HG03103 (cell line): ENCODE measurements around the gene ALG6.
"Not testable (repeated sequence)": the region's sequence is repeated elsewhere in the genome, so short reads cannot be mapped to it uniquely, and the experiment has no call there.

Experiments
- ATAC-seq: cut with Tn5 transposase; IDR thresholded peaks from one replicate; pipeline ENCODE4 v1.9.1; 2021; ENCODE audit warnings: low read depth; ENCODE audit not compliant: unreplicated experiment

The ALG6 gene

DNA sequence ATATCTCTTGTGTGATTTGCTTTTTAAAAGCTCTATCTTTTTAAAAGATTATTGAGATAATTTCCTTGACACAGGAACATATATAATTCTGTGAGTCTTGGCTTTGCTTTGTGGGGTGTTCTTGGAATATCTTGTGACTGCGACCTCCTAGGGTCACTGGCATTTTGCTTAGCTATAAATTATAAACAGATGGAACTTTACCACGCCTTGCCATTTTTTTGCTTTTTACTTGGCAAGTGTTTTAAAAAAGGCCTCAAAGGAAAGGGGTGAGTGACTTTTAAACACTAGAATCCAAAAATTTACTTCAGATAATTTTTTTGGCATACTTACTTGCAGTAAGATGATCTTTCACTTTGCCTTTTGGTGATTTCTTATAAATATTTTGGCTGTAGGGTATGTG is 43.6 kb downstream of the ALG6 start:
- no peak for ATAC-seq

DNA sequence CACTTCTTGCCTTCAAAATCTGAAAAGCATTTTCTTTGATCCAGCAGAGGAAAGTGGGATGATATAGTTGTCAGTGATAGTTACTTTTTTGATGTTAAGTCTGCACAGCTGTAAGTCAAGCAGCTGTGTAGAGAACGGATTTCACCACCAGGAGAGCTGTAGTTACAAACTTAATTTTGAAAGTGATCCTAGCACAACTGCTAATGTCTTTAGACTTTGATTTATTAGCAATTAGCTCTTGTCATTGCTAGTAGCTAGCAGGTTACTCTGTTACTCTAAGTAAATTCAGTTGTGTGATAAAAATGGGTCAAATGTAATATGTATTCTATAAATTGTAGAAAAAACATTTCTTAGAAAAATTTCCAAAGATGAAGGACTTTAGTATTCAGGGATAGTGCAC is 46.0 kb downstream of the ALG6 start:
- no peak for ATAC-seq

DNA sequence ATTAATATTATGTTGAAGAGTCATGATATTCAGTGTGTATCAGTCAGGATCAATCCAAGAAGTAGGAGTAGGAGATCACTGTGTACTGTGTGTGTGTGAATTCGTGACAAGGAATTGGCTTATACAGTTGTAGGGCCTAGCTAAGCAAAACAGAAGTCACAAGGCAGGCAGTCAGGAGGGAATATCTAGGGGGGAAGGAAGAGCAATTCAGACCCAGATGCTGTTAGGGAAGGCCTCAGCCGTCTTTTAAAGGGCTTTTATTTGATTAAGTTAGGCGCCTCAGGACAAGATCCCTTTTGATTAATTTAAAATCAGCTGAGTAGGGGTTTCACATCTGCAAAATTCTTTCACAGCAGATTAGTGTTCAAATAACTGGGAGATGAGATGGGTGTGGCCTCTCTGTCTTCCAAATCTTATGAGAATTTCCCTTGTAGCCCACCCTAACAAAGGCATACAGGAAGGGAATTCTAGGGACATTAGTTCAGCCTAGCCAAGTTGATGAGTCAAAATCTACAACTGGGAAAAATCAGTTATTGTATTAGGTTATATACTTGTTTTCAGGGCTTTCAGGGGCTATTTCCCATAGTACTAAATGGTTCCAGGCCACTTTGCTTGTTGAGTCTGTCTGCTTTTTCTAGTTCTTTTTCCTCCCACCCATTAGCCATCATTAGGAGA is 47.4 kb downstream of the ALG6 start:
- ATAC-seq: no peak

DNA sequence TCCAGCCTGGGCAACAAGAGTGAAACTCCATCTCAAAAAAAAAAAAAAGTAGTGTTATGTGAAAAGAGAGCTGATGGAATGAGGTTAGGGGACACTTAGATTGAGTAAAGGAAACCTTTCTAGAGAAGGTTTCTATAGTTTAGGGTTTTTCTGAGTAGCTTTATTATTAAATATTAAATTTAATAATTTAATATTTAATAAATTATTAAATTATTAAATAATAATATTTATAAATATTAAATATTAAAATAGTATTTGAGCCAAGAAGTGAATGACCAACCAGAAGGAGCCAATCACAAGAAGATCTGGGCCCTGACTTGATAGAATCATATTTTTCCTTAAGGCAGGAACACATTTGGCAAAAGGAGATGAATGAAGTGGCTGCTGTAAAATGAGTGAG is 50.7 kb downstream of the ALG6 start:
- no peak for ATAC-seq

DNA sequence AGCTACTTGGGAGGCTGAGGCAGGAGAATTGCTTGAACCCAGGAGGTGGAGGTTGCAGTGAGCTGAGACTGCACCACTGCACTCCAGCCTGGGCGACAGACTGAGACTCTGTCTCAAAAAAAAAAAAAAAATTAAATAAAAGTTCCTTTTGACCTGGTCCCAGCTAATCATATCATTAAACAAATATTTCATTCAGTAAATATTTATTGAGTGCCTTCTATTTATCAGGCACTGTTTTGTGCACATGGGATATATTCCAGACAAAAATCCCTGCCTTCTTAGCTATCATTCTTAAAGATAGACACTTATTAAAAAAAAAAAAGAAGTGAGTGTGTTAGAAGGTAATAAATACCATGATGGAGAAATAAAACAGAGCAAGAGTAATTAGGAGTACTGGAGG is 53.3 kb downstream of the ALG6 start:
- ATAC-seq: not testable (repeated sequence)

DNA sequence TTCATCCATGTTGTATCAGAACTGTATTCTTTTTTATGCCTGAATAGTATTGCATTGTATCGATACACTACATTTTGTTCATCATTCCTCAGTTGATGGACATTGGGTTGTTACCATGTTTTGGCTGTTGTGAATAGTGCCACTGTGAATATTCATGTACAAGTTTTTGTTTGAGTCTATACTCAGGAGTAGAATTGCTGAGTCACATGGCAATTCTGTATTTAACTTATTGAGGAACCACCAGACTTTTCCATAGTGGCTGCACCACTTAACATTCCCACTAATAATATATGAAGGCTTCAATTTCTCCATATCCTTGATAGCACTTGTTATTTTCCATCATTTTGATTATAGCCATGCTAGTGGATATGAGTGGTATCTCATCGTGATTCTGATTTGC is 56.2 kb downstream of the ALG6 start:
- ATAC-seq: no peak

DNA sequence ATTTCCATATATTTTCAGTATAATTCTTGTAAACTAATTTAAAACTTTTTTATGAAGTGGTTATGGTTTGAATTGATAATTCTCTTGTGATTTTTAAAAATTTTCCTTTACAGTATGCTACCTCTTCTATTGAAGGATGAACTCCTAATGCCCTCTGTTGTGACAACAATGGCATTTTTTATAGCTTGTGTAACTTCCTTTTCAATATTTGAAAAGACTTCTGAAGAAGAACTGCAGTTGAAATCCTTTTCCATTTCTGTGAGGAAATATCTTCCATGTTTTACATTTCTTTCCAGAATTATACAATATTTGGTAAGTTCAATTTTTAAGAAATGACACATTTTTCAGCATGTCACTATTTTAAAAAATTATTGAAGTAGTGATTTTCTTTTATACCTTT is 61.4 kb downstream of the ALG6 start:
- ATAC-seq: no peak

DNA sequence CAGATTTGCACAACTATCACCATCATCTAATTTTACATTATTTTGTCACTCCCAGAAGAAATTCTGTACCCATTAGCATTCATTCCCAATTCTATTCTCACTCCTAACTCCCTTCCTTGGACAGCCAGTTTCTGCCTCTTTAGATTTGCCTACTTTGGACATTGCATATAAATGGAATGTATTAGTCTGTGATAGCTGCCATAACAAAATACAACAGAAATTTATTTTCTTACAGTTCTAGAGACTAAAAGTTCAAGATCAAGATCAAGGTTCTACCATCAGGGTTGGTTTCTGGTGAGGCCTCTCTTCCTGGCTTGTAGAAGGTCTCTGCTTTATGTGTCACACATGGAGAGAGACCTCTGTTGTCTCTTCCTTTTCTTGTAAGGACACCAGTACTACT is 61.9 kb downstream of the ALG6 start:
- no peak for ATAC-seq

DNA sequence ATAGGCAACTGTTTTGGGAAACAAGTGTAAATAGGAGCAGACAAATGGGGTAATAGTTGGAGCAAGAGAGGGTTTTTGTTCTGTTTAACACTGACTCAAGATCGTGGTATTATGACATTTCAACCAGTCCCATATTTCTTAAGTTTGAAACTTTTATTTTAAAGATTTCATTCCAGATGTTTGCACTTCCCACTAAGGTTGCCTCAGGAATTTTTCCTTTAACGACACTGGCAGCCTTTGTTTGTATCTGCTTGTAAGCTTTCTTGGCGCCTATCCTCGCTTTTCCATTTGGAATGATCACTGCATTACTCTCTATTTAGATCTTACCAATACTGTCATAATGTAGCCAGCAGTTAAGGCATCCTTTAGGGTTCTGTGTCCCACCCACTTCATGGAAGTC is 67.7 kb downstream of the ALG6 start:
- no peak for ATAC-seq

DNA sequence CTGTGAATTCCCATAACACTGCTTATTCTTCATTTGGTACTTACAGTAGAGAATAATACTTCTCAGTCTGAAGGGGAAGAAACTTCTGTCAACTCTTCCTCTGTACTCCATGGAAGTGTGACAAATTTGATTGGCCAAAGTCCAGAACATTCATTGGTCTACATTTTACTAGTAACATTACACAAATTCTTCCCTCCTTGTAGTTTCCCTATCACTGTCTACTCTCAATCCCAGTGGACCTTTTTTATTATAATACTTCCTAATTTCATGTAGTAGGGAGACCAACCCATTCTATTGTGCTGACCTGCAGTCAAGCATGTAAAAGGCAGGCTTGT is 74.7 kb downstream of the ALG6 start:
- ATAC-seq: no peak

DNA sequence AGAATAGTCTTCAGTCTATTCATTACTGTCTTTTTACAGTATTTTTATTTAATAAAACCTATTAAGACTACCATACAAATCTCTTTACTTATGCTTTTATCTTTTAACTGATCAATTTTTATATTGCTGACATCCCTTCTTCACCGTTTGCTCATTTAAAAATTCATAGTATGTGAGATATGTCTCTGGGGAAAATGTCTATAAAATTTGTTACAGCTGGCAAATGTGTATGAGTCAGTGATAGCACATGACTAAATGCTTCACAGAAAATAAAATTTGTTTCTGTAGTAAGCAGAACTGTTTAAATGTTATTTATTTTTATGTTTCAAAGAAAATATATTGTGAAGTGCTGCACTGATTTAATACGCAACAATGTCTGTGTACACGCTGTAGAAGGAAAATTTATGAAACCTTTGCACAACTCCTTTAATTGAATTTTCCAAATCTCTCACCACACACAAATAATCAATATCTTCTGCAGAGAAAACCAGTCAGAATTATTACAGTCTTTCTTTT is 81.4 kb downstream of the ALG6 start:
- ATAC-seq: no peak

DNA sequence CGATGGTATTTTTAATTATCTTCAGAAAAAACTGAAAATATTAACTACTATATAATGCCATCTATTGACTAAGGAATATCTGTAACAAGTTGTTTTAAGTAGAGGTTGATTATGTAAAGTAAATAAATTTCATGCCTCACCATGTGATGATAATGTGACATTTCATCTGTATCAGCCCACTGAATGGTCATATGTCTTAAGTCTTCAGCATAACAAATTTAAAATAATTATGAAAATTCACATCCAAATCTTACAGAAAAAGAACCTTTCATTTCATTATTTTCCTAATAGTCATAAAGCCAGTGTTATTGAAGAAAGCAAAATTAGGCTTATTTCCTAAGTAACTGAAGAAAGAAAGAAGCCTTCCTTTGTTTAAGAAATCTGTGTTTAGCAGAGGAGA is 83.0 kb downstream of the ALG6 start:
- no peak for ATAC-seq

DNA sequence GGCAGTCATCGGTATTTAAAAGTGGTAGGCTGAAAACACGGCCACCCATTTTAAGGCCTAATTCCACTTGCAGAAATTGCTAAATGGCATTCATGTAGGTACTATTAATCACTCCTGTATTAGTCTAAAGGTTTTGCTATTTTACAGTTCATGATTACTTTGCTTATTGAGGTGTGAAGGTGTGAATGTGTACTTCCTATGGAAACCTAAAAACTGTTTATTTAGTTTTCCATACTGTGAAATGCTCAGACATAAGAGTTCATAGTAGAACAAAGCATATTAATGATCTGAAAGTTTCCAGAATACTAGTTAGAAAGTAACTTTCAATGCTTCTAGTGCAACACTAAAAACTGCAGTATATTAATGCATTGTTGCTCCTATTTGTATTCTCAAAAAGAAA is 85.8 kb downstream of the ALG6 start:
- no peak for ATAC-seq

DNA sequence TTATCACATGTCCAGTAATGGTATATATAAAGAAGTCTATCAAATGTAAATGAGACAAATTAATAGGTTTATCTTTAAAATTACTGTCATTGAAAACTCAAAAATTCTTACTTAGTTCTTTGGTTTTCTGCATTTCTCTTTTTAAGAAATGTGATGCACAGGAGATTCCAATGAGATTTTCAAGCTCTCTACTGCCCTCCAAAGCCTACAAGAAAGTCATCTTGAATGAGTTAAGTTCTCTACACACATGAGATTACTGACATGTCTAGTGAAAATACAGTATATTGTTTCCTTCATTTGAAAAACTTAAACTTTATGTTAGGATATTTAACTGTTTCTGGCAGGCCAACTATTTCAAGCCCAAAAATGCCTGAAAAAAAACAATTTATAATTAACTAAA is 86.8 kb downstream of the ALG6 start:
- no peak for ATAC-seq

DNA sequence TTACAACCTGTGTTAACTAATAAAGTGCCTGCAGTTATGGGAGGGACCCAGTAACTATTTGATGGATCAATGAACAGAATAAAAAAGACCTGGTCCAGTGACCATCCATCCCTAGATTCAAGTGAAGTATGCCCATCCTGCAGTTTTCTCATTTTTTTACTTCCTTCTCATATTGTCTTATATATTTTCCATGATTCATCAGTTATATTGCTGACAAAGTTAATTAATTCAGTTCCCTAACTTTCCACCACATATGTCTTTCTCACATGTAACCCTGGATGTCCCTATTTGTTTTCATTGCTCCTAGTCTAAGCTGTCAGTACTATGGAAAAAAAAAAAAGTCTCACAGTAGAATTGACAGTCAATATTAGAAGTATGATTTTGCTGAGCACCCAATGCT is 91.3 kb downstream of the ALG6 start:
- no peak for ATAC-seq

DNA sequence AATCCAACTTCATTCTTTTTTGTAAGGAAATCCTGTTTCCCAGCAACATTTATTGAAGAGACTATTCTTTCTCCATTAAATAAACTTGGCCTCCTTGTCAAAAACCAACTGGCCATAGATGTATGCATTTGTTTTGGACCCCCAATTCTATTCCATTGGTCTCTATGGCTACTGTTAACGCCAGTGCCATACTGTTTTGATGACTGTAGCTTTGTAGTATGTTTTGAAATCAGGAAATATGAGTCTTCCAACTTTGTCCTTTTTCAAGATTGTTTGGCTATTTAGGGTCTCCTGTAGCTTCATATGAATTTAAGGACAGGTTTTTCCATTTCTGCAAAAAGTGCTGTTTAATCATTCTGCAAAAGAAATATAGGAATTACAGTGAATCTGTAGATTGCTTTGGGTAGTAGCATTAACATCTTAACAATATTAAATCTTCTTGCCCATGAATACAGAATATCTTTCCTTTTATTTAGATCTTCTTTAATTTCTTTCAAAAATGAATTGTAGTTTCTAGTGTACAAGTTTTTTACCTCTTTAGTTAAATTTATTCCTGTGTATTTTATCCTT is 94.3 kb downstream of the ALG6 start:
- no peak for ATAC-seq

DNA sequence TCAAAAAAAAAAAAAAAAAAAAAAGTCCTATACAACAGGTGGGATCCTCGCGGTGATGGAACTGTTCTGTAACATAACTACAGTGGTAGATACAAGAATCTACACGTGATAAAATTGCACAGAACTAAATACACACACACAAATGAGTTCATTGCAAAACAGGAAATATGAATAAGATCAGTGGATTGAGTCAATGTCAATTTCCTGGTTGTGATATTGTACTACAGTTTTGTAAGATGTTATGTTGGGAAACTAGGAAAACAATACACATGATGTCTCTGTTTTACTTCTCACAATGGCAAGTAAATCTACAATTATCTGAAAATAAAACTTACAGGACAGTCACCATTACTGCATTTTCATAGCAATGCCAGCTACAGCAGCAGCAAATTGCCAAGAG is 95.8 kb downstream of the ALG6 start:
- ATAC-seq: no peak

DNA sequence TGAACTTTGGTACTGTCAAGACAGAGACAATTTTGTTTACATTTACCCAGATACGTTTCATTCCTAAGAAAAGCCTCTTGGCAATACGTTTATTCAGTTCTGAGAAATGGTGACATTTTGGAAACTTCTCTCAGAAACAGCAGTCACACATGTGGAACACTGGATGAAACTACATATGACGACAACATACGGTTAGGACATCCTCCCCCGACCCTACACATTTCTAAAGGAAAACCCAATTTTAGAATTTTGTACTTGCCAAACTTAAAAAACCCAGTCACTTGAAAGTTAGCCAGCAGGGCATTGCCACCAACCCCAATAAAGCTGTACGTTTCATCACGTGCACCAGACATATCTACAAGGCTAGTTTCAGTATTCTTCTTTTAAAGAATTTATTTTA is 98.8 kb downstream of the ALG6 start:
- no peak for ATAC-seq

DNA sequence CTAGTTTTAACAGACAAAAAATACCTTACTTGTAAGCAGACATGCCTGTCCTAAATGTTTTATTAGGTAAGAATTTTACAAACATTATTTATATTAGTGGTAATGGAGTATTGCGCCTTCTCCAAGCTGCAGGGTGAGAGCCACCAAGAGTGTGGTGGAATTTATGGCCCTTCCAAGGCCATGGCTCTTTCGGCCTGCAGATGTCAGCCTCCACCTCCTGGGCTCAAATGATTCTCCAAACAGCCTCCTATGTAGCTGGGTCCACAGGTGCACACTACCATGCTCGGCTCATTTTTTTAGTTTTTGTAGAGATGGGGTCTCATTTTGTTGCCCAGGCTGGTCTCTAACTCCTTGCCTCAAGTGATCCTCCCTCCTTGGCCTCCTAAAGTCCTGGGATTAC is 99.3 kb downstream of the ALG6 start:
- no peak for ATAC-seq

DNA sequence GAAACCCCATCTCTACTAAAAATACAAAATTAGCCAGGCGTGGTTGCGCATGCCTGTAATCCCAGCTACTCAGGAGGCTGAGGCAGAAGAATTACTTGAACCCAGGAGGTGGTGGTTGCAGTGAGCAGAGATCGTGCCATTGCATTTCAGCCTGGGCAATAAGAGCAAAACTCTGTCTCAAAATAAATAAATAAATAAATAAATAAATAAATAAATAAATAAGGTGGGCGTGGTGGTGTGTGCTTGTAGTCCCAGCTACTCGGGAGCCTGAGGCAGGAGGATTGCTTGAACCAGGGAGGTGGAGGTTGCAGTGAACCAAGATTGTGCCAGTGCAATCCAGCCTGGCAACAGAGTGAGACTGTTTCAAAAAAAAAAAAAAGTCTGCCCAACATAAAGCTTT is 101.3 kb downstream of the ALG6 start:
- not testable (repeated sequence) for ATAC-seq

DNA sequence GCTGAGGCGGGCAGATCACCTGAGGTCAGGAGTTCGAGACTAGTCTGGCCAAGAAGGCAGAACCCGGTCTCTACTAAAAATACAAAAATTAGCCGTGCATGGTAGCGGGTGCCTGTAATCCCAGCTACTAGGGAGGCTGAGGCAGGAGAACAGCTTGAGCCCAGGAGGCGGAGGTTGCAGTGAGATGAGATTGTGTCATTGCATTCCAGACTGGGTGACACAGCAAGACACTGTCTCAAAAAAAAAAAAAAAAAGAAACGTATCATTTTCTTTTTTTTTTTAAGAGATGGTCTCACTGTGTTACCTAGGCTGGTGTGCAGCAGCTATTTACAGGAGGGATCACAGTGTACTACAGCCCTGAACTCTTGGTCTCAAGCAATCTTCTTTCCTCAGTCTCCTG is 108.3 kb downstream of the ALG6 start:
- ATAC-seq: no peak

DNA sequence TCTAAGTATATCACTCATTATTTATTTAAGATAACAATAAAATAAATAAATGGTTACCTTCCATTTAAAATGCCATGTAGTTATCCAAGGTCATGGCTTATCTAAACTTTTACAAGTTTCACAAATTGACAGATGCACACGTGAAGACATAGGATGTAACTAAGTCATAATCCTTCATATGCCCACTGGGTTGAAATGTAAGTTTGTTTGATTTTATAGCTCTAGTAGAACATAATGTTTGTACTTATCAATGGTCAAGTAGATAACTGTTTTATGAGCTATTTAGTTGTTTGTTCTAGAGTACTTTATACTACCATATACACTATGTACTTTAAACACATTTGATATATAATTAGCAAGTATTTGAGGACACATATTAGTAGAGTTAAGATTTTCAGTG is 112.6 kb downstream of the ALG6 start:
- no peak for ATAC-seq

DNA sequence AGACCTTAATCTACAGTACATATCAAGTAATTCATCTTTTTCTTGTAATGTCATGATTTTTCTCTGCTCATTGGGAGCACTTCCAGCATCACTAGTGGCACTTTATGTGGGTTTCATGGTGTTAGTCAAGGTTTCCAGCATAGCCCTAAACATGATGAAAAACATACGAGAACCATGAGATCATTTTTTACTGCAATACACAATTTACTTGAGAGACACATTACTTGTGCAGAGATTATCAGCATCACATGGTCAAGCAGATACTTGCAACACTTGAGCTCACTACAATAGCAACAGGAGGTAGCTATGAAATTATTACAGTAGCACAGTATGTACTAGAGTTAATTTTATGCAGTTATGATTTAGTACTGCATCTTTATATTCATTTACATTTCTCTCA is 119.2 kb downstream of the ALG6 start:
- no peak for ATAC-seq
